Epithelial cell of prostate (primary cell): ENCODE results near the gene ABHD10.

Experiments used
- DNase-seq: peaks from one replicate; pipeline ENCODE4 v3.0.0-alpha.2; 2011; ENCODE audit warnings: low read depth, low spot score
- H3K27ac ChIP-seq: fragments of 450-650 bp; 2 replicates; pipeline ENCODE4 v1.5.1; 2017; ENCODE audit warnings: mild to moderate bottlenecking

ABHD10 gene

GRCh38 chr3:111961461-111962164, 17.2 kb upstream of the ABHD10 start:
- no peak for DNase-seq
- H3K27ac ChIP-seq: peak overlapping the region; percentile 69

DNA sequence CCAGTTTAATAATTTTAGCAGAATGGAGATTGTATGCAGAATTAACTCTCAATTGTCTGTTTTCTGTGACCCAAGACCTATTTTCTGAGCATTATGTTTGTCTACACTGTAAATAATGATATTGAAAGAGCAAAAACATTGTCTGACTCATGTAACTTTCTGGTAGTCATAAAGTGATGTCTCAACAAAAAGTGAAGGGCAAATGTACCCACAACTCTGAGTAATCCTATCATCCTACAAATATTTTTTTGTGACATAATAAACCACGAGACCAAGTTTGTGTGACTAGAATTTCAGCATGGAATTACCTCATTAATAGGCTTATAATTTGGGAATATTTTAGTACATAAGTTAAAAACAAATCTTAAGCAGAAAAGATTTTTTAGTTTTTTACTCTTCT, 15.4 kb upstream of the ABHD10 start:
- H3K27ac ChIP-seq: peak overlapping the region; percentile 69
- peak; percentile 59 for DNase-seq

DNA sequence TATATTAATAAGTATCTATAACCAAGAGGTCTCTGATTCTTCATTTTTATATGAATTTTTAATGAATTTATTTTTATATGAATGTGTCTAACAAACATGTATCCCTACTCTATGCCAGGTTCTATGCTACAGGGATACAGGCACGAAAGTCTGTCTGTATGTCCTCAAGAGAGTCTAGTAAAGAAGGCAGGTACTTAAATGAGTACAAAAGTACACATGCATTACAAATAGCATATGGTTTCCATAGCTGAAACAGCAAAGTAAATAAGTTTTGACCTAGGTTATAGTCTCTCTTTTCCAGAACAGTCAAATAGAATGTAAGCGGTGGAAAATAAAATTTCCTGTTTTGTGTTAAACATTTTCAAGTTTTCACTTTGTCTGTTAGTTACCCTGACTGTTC, 13.3 kb upstream of the ABHD10 start:
- H3K27ac ChIP-seq: peak overlapping the region; percentile 1
- no peak for DNase-seq

DNA sequence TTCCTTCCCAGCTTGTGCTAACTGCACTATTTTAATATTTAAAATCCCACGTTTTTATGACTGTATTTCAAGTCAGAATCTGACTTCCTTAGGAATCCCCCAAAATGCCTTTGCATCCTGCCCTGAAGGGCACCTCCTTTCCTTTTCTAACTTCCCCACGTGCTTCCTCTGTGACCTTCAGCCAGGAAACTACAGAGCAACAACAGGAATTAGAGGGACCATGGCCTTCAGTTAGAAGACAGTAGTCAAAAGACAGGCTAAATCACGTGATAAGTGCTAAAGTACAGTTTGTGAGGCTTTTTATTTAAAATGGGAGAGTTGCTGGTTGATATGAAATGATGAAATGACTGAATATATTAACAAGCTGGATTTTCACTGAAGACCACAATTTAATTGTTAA, 11.8 kb upstream of the ABHD10 start:
- peak overlapping the region; percentile 23 for H3K27ac ChIP-seq
- DNase-seq: no peak

DNA sequence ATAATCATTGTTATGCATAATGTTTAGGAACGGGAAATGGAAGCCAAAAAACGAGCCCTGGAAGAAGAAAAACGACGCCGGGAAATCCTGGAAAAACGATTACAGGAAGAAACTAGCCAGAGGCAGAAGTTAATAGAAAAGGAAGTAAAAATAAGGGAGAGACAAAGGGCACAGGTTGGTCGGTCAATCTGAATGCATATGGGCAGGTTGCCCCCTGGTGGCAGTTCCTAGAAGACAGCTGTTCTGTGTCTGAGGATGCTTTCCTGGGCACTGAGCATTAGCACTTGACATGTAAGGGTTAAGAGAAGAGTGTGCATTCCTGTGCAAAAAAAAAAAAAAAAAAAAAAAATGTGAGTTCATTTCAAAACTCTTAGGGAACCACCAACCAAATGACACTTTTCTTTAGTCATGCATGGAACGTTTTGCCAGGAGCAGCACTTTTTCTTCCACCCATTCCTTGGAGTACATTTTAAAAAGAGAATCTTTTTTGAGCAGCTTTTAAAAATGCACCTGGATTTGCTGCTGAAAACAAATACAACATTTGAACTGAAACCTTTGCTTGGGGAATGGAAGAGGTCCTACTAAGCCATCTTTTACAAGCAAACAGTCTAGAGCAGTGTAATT, 11.1 kb upstream of the ABHD10 start:
- no peak for DNase-seq
- peak overlapping the region; percentile 23 for H3K27ac ChIP-seq

DNA sequence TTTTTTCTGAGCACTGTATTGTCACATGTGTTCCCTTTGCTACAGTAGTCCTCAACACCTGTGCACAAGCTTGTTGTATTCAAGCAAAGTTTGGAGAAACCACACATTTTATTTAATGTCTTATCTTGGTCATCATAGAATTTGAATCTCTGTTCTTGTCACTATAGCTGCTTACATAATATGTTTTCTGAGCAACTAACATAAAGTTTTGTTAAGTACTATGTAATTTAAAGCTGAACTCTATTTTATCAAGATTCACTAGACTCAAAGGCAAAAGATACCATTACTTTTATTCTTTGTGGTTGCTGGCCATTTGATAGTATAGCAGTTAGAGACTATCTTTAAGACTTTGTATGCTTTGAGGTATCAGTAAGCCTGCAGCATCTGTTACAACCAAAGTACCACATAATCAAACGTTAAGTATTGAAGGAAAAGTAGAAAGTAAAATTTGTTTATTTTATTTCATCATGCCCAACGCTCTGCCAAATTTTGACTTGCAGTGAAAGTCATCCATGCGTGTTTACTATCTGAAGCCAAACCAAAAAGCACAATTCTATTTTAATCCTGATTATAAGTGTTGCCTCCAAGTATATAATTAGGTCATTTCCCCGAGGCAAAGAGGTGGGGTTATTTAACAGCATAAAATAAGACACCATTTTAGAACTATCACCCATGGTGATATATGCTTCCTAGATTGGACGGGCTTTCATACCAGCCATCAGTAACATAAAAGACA, 10.3 kb upstream of the ABHD10 start:
- DNase-seq: no peak
- H3K27ac ChIP-seq: no peak overlapping the region

DNA sequence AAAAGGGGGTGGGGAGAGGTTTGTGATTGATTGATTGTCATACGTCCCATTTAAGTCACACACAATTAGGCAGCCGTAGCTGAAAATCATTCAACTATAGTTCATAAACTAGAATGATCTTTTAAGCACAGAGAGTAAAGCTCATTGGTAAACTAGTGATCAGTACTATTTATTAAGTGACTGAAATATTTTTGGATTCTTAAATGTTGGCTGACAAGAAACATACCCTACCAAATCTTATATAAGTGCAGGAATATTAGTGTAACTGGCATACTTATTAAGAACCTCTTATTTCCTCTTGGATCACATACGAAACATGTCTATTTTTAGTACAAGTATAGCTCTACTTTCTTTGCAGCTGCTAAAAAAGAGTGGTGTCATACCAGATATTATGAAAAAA, 8.4 kb upstream of the ABHD10 start:
- no peak overlapping the region for H3K27ac ChIP-seq
- DNase-seq: no peak

DNA sequence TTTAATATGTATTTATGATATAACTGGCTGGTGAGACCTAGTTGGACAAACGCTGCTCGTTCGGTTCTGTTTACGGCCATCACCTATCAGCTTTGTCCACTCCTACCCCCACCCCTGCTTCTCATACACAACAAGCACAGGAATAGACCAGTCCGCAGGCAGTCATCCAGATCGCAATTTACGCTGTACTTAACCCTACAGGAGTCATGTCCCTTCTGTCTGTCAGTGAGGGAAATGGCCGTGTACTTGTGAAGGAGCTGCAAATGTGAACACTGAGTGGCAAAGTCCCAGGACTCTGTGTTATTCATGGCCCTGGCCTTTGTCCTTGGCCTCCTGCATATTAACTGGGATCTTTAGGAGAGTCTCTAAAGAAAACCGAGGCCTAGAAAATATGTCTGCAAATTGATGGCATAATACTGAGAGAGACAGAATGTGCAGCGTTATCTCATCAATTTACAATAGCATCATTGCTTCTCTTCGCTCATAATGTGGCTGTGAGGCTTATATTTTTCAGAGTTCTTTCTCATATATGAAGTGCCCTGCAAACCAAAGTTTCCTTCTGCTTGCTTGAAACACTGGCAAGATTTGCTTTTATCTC, 7.2 kb upstream of the ABHD10 start:
- H3K27ac ChIP-seq: no peak overlapping the region
- DNase-seq: no peak

DNA sequence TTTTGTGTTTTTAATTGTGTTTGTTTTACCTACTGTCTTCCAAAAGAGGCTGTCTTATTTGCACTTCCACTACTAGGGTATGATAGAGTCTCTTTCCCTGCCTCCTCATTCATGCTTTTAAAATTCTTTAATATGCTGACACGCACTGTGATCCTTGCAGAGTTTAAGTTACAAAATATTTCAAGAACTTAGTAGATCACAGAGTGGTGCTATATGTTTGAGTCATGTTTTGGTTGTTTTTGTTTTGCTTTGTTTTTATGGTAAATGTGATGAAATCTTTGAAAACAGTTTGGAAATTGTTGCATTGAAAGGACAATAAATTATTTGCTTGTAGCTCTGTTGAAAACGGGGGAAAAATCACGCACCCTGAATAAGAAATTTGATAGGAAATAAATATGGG, 5.9 kb upstream of the ABHD10 start:
- DNase-seq: no peak
- no peak overlapping the region for H3K27ac ChIP-seq

DNA sequence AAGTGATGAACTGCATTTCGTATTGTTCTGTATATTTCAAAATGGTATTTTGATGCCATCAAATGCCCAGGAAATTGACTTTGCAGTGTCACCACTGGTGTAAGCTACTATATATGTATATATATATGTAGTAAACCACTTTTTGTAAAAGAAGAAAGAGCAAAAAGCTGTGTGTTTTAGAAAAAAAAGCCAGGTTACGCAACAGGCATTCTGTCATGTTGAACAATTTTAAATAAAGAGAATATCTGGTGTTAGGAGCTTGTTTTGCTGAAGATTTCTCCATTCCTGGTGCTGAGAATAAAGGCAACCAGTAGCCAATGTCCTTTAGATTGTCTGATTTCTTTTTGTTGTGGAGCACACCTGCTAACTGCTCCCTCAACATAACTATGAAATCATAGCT, 3.7 kb upstream of the ABHD10 start:
- no peak overlapping the region for H3K27ac ChIP-seq
- DNase-seq: no peak

- peak overlapping the region; percentile 53 for H3K27ac ChIP-seq
- DNase-seq: no peak
Observed at GRCh38 chr3:111976254-111976653, 2.6 kb upstream of the ABHD10 start.

GRCh38 chr3:111979434-111980038, 710 bp downstream of the ABHD10 start:
- peak overlapping the region; percentile 53 for H3K27ac ChIP-seq
- no peak for DNase-seq

GRCh38 chr3:111980716-111981456, 2.1 kb downstream of the ABHD10 start:
- H3K27ac ChIP-seq: no peak overlapping the region
- no peak for DNase-seq

- no peak for DNase-seq
- no peak overlapping the region for H3K27ac ChIP-seq
Observed at GRCh38 chr3:111981457-111981763, 2.6 kb downstream of the ABHD10 start.

DNA sequence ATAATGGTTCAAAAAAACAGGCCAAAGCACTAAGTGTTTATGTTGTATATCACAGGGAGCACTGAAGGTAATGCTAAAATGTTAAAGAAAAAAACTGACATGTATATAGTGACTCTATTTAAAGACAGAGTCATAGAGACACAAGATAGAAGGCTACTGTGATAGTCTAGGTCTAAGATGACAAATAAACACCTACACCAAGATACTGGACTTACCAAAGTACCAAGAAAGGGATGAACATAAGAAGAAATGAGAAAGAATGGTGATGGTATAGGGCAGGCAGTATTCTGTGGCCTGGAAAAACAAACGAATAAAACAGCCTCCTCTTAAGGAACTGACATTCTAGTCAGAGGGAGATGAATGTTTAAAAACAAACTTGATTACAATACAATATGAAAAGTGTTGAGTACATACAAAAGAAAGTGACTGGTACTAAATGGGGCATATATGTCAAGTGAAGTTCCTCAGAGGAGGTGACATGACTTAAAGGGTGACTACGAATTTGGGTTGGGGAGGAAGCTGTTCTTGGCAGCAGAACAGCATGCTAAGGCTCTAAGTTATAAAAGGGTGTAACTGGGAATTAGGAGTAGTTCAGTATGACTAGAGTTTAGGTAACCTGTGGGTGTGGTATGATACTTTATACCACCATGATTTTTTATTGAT, 5.9 kb downstream of the ABHD10 start:
- no peak for DNase-seq
- H3K27ac ChIP-seq: no peak overlapping the region

DNA sequence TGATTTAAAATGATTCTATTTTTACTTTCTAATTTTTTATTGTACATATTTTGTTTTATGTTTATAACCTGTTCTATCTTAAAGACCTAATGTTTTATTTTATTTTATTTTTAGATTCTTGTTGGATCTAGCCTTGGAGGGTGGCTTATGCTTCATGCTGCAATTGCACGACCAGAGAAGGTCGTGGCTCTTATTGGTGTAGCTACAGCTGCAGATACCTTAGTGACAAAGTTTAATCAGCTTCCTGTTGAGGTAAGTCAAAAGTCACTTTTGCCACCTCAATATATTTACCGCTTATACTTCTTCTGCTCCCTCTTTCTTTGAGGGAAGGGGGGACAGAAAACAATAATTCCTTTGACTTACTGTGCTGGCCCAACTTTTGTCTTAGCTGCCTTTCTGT, 8.0 kb downstream of the ABHD10 start:
- no peak overlapping the region for H3K27ac ChIP-seq
- DNase-seq: no peak

- H3K27ac ChIP-seq: no peak overlapping the region
- no peak for DNase-seq
Observed at GRCh38 chr3:111989061-111989678, 10.3 kb downstream of the ABHD10 start.

- no peak for DNase-seq
Observed at GRCh38 chr3:111993038-111993437, 14.2 kb downstream of the ABHD10 start.

More at GRCh38 chr3:111993038-111993437, 14.2 kb downstream of the ABHD10 start:
- no peak overlapping the region for H3K27ac ChIP-seq
